Loucy (cell line): ENCODE results near the gene ALPP.

Experiments
- CTCF ChIP-seq: fragments of 200-600 bp; sonication (generic); conservative IDR thresholded peaks from 2 replicates; pipeline ENCODE4 v1.5.1; 2014; ENCODE audit warnings: mild to moderate bottlenecking, antibody characterized with exemption, low read length
- EZH2phosphoT487 ChIP-seq: fragments of 200-600 bp; IDR thresholded peaks from 2 replicates; pipeline ENCODE4 v1.6.1; 2018; ENCODE audit warnings: antibody characterized with exemption, mild to moderate bottlenecking, moderate library complexity, borderline replicate concordance

GRCh38 chr2:232342635-232343565 is 35.7 kb upstream of the ALPP start:
- TF ChIP-seq CTCF (no peak), EZH2phosphoT487 (no peak)
